Heart right ventricle (tissue), 16 donors: Measurements from ENCODE around the gene CHCHD4. TPM values are rescaled to one million over a fixed set of nuclear protein-coding genes. Genes with fewer than 3 reads are reported as not detected.

Source experiments
- ATAC-seq, 8 donors: fragments of 200-7000 bp; cut with Tn5 transposase; one replicate each; pipeline ENCODE4 v1.9.1; 2020; ENCODE audit warnings: mild to moderate bottlenecking in 8 of 8, moderate library complexity in 8 of 8, moderate number of reproducible peaks in 1 of 8
- DNase-seq, 2 donors: peaks; one replicate each; pipeline ENCODE4 v3.0.0-alpha.2; 2020
- H3K27ac ChIP-seq, 10 donors: fragments of 200-600 bp; sonication (generic) in 2 of 10; one replicate each; pipeline versions ENCODE4 v1.5.0 to v1.8.0; 2020 to 2022; ENCODE audit warnings: mild to moderate bottlenecking in 3 of 10
- H3K27me3 ChIP-seq, 7 donors: fragments of 200-600 bp; one replicate each; pipeline ENCODE4 v1.8.0; 2021 to 2022; ENCODE audit warnings: mild to moderate bottlenecking in 2 of 7
- H3K36me3 ChIP-seq, 9 donors: fragments of 200-600 bp; sonication (generic) in 1 of 9; one replicate each; pipeline versions ENCODE4 v1.5.0 to v1.8.0; 2020 to 2022; ENCODE audit warnings: mild to moderate bottlenecking in 2 of 9
- H3K4me1 ChIP-seq, 9 donors: fragments of 200-600 bp; sonication (generic) in 1 of 9; one replicate each; pipeline versions ENCODE4 v1.5.0 to v1.8.0; 2020 to 2022; ENCODE audit warnings: mild to moderate bottlenecking in 4 of 9
- H3K4me3 ChIP-seq, 10 donors: fragments of 200-600 bp; sonication (generic) in 2 of 10; one replicate each; pipeline versions ENCODE4 v1.5.0 to v1.8.0; 2020 to 2022; ENCODE audit warnings: mild to moderate bottlenecking in 7 of 10, moderate library complexity in 2 of 10
- H3K9me3 ChIP-seq, 11 donors: fragments of 200-600 bp in 10 of 11; sonication (generic) in 2 of 11; one replicate each; pipeline versions ENCODE4 v1.5.0 to v1.8.0; 2013 to 2022; ENCODE audit warnings: mild to moderate bottlenecking in 2 of 11, control low read depth in 1 of 11, moderate library complexity in 1 of 11
- CTCF ChIP-seq, 9 donors: fragments of 200-600 bp; sonication (generic) in 2 of 9; IDR thresholded peaks; one replicate each; pipeline versions ENCODE4 v1.5.0 to v1.8.0; 2021 to 2022; ENCODE audit warnings: antibody characterized with exemption in 9 of 9, mild to moderate bottlenecking in 5 of 9, moderate library complexity in 1 of 9
- WGBS, 2 donors: extraction: QIAGEN DNeasy Blood & Tissue Kit; methylation state at CpG; one replicate each; pipeline ENCODE4 v1.1.7; 2013; ENCODE audit warnings: inconsistent platforms in 1 of 2; 5-methylcytosine and 5-hydroxymethylcytosine counted together
- intact Hi-C, 10 donors: fragments of 100-400 bp; cut with DNase I; formaldehyde crosslinking; loops; one replicate each; pipeline versions ENCODE4 v1.11.1 to v1.14.2; 2022
- polyA plus RNA-seq, 2 donors: library from polyadenylated mRNA; stranded (reverse); fragments of 200-250 nt; gene quantifications; one replicate each; pipeline ENCODE4 v1.2.3, GENCODE V29; 2013
- total RNA-seq, 10 donors: library from RNA; stranded (reverse); fragmentation: NEBNext Ultra II Directional in 3 of 10; extraction: Animal tissue kit (Norgen Biotek cat#: 25700) in 3 of 10; gene quantifications; one replicate each; pipeline versions ENCODE4 v1.2.1 to v1.2.4, GENCODE V29; 2021 to 2023
- donor health status: Arrhythmogenic right ventricular cardiomyopathy.
- donor health status: ischemic (EF 13 %, LVEDD 7.1; RV severe dilation, severe dysfunction).
- donor health status: healthy with polysubstance abuse.
- donor health status: DM: no; HTN: yes; CAD: no.
- donor health status: DM: no; HTN: no; CAD: no.
- donor health status: ischemic (EF 25% LVEDD 6.9; RV normal size, moderate dysfunction).
- donor health status: ischemic (EF 25% LVEDD 5.7; RV mildly dilated, moderate dysfunction).
- donor health status: healthy.
- donor health status: DM: yes; HTN: yes; CAD: no.
- donor health status: Ischemic cardiomyopathy.
- donor health status: ischemic (EF 35%, LVEDD 5.7; RV mildly dilated, moderate dysfunction).
- donor health status: nonischemic (EF 11% LVEDD 7.7; RV severe dilation, severe dysfunction).
- donor health status: DM: yes; HTN: yes; CAD: no.
- donor health status: PGD.
- donor health status: ischemic (EF 29% LVEDD 5.4; RV normal size, mild dysfunction).
- donor health status: nonischemic (EF 23%, LVEDD 6.1; RV moderate dilation, normal function).

Gene CHCHD4
- total and polyA plus RNA-seq, 12 donors = 18.0 to 37.2 (median 26.6) TPM

- no peak overlapping the region for H3K27ac ChIP-seq
- WGBS, 2 donors = 88 to 94% methylated on average over 11 of the region's 11 CpGs
- no peaks in the 10 kb centered on the region for H3K9me3 ChIP-seq
- no peaks in the 10 kb centered on the region for H3K27me3 ChIP-seq
- peaks cover 9 to 100% (median 51%) of the 10 kb centered on the region in 9 donors for H3K36me3 ChIP-seq
- DNase-seq = no peak
- H3K4me1 ChIP-seq = peaks cover 0 to 18% (median 12%) of the 10 kb centered on the region in 9 donors
- TF ChIP-seq CTCF (IDR thresholded peaks at IDR 0.05) = no peak
- intact Hi-C loops = no loop called here
- ATAC-seq = no peak
- no peak overlapping the region for H3K4me3 ChIP-seq
Observed at GRCh38 chr3:14135581-14135980, 10.9 kb upstream of the CHCHD4 start.

GRCh38 chr3:14134291-14134690, 9.6 kb upstream of the CHCHD4 start:
- no peaks in the 10 kb centered on the region for H3K9me3 ChIP-seq
- no peaks in the 10 kb centered on the region for H3K27me3 ChIP-seq
- H3K4me1 ChIP-seq = peaks cover 0 to 18% (median 12%) of the 10 kb centered on the region in 9 donors
- no peak for TF ChIP-seq CTCF (IDR thresholded peaks at IDR 0.05)
- intact Hi-C loops = no loop called here
- 92 to 94% methylated on average over 6 of the region's 6 CpGs for WGBS, 2 donors
- H3K27ac ChIP-seq = no peak overlapping the region
- DNase-seq (no peak), ATAC-seq (no peak)
- H3K4me3 ChIP-seq = no peak overlapping the region
- peaks cover 9 to 100% (median 59%) of the 10 kb centered on the region in 9 donors for H3K36me3 ChIP-seq

- Histone ChIP-seq H3K27me3 (no peaks in the 10 kb centered on the region), H3K9me3 (no peaks in the 10 kb centered on the region), H3K4me3 (no peak overlapping the region), H3K36me3 (peaks cover 9 to 100% (median 63%) of the 10 kb centered on the region in 9 donors), H3K27ac (no peak overlapping the region), H3K4me1 (peaks cover 0 to 18% (median 12%) of the 10 kb centered on the region in 9 donors)
- DNase-seq (no peak), ATAC-seq (no peak)
- WGBS, 2 donors = 95 to 98% methylated on average over 5 of the region's 5 CpGs
- TF ChIP-seq CTCF (IDR thresholded peaks at IDR 0.05) = no peak
- intact Hi-C loops = no loop called here
Observed at GRCh38 chr3:14133876-14134275, 9.2 kb upstream of the CHCHD4 start.

GRCh38 chr3:14133188-14133800, 8.6 kb upstream of the CHCHD4 start:
- Histone ChIP-seq H3K36me3 (peaks cover 9 to 100% (median 67%) of the 10 kb centered on the region in 9 donors), H3K4me3 (no peak overlapping the region), H3K4me1 (peaks cover 0 to 18% (median 12%) of the 10 kb centered on the region in 9 donors), H3K27ac (no peak overlapping the region), H3K9me3 (no peaks in the 10 kb centered on the region), H3K27me3 (no peaks in the 10 kb centered on the region)
- no peak for DNase-seq
- 94 to 96% methylated on average over 10 of the region's 10 CpGs for WGBS, 2 donors
- intact Hi-C loops = no loop called here
- TF ChIP-seq CTCF (IDR thresholded peaks at IDR 0.05) = no peak
- ATAC-seq = no peak
